Measurements from ENCODE around the gene ARHGAP29. TPM values are rescaled to one million over a fixed set of nuclear protein-coding genes. Genes with fewer than 3 reads are reported as not detected.

Gene ARHGAP29
- total and polyA plus RNA-seq, 2 of the 4 experiments (the other 2 are of a cell fraction) = 19.1 to 30.3 TPM

DNA sequence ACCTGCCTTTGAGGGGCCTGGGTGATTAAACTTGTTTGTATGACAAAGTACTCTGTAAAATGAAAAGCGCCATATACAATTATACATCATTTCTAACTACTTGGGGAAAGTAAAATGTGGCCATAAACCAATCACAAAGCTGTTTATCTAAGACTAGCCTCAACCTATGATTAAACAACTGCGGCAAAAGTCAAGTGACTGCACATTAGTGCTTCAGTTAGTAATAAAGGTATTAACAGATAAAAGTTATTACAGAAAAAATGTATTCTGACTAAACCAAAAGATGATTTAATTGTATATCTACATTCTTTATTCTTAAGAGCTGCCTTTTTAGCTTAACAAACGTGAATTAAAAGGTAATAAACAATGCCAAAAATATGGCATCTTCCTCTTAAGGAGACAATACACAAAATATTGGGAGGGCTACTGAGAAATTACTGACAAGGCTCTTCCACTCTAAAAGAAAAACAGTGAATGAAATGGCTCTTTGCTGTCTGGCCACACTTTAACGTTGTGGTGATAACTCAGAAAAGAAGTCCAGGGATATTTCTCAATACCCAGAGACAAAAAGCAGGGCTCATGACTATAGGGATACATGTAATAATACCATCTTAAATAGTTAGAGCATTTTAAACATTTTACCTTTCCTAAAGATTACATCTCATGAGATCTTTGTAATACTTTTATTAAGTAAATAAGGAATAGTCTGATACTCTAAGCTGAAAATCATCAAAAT is 8.6 kb downstream of the ARHGAP29 start:
- BruUV-seq (replicated peaks) = no TSS peak
- H3K4ac ChIP-seq (ENCODE audit: low read depth, low read length) = no peak overlapping the region
- peaks cover 4 to 25% of the 10 kb centered on the region in 2 experiments; a peak in 3 of 4 replicates for H3K79me1 ChIP-seq (ENCODE audit: low read depth in 1 of 2, low read length in 2 of 2)
- no peaks in the 10 kb centered on the region for H3K4me1 ChIP-seq (ENCODE audit: control insufficient read depth, insufficient read depth, low read length)
- dilution Hi-C loops (cut with HindIII; ENCODE audit: low sequenced_read_pairs, unreplicated experiment) = no loop called here
- 0 out of 2 replicates have a peak, but pooled peaks have one; percentile 2 for TF ChIP-seq CEBPB (IDR thresholded peaks at IDR 0.05; ENCODE audit: low read depth, low read length)
- TF ChIP-seq MAFK (IDR thresholded peaks at IDR 0.05; ENCODE audit: low read depth, low read length) = no peak
- no peak for TF ChIP-seq RFX5 (IDR thresholded peaks at IDR 0.05; ENCODE audit: low read depth, low read length)
- H4K91ac ChIP-seq (ENCODE audit: insufficient read depth, low read depth, low read length) = no peak overlapping the region
- H3K9me3 ChIP-seq (ENCODE audit: control insufficient read depth, insufficient read depth, low read length) = no peaks in the 10 kb centered on the region
- ChIA-PET CTCF (interaction anchor here (0.7 to 1.1 kb wide), 3 partner anchors 102 to 167 kb away, joined by 3 to 4 read pairs (median 3); no protein-coding TSS in a partner anchor), POLR2A (ENCODE audit: unreplicated experiment) (interaction anchor here (0.6 kb wide), 1 partner anchor 206 kb away, joined by 3 read pairs; no protein-coding TSS in a partner anchor)
- H3K9ac ChIP-seq (ENCODE audit: low read depth, low read length) = no peak overlapping the region
- no peaks in the 10 kb centered on the region for H3K27me3 ChIP-seq (ENCODE audit: control insufficient read depth, insufficient read depth, low read length)
- no CpG with 5 or more reads among the region's 4 CpGs for WGBS, 2 experiments (ENCODE audit: extremely low coverage in 2 of 2, insufficient read length in 1 of 2)
- H3K27ac ChIP-seq (ENCODE audit: insufficient read depth, low read length) = no peak overlapping the region
- no peak overlapping the region for H4K5ac ChIP-seq (ENCODE audit: low read depth, low read length)
- H4K8ac ChIP-seq (ENCODE audit: low read depth in 2 of 2, low read length in 2 of 2) = no peak overlapping the region; a peak in 1 of 4 replicates
- in situ Hi-C loops (cut with MboI; ENCODE audit: low sequenced_read_pairs) = no loop called here
- no peak overlapping the region for H3K23ac ChIP-seq (ENCODE audit: low read depth, low read length)
- no peak overlapping the region for H2BK20ac ChIP-seq (ENCODE audit: low read depth, low read length)
- intact Hi-C loops (cut with micrococcal nuclease) = no loop called here
- no peak overlapping the region for H3K14ac ChIP-seq (replicated peaks; ENCODE audit: low read depth, low read length)
- no peak overlapping the region for H3K4me2 ChIP-seq (ENCODE audit: low read depth, low read length)
- DNase-seq (no peak), ATAC-seq (ENCODE audit: low read depth) (no peak)
- no peak overlapping the region for H2BK5ac ChIP-seq (ENCODE audit: low read depth, low read length, poor library complexity, severe bottlenecking)
- H4K20me1 ChIP-seq (ENCODE audit: insufficient read depth, low read length) = no peaks in the 10 kb centered on the region
- no peak overlapping the region for H2AK5ac ChIP-seq (ENCODE audit: low read depth, low read length)
- H3K18ac ChIP-seq (ENCODE audit: low read depth, low read length) = no peak overlapping the region
- no peak overlapping the region for H3K4me3 ChIP-seq (ENCODE audit: insufficient read depth, low read depth, low read length)
- no peak overlapping the region for H2BK120ac ChIP-seq (ENCODE audit: low read depth, low read length)
- H3K56ac ChIP-seq (ENCODE audit: extremely low read depth, insufficient read depth, low read length) = no peak overlapping the region
- no peaks in the 10 kb centered on the region for H3K9me1 ChIP-seq (ENCODE audit: insufficient read depth, low read length)
- no peak overlapping the region for H2AFZ ChIP-seq (replicated peaks; ENCODE audit: low read length, poor library complexity)
- no peaks in the 10 kb centered on the region for H3K36me3 ChIP-seq (ENCODE audit: control insufficient read depth, insufficient read depth, low read length)
- H2AK9ac ChIP-seq (replicated peaks; ENCODE audit: low read depth, low read length, poor library complexity) = no peak overlapping the region
- no peak overlapping the region for H2BK15ac ChIP-seq (ENCODE audit: low read depth, low read length)

All from IMR-90 (cell line).